Left ventricle myocardium inferior (tissue), 1 donor: Measurements from ENCODE around the gene CTU1. TPM values are rescaled to one million over a fixed set of nuclear protein-coding genes. Genes with fewer than 3 reads are reported as not detected.

Experiments
- DNase-seq: peaks from one replicate; pipeline ENCODE4 v3.0.0-alpha.2; 2020
- H3K27ac ChIP-seq: fragments of 200-600 bp; replicated peaks from 2 replicates; pipeline ENCODE4 v1.8.0; 2021
- H3K27me3 ChIP-seq: fragments of 200-600 bp; 2 replicates; pipeline ENCODE4 v1.8.0; 2021; ENCODE audit warnings: low read depth
- H3K36me3 ChIP-seq: fragments of 200-600 bp; 2 replicates; pipeline ENCODE4 v1.8.0; 2021
- H3K4me1 ChIP-seq: fragments of 200-600 bp; 2 replicates; pipeline ENCODE4 v1.8.0; 2021
- H3K4me3 ChIP-seq: fragments of 200-600 bp; 2 replicates; pipeline ENCODE4 v1.8.0; 2021; ENCODE audit warnings: mild to moderate bottlenecking, moderate library complexity
- H3K9me3 ChIP-seq: fragments of 200-600 bp; replicated peaks from 2 replicates; pipeline ENCODE4 v1.8.0; 2021
- CTCF ChIP-seq: fragments of 200-600 bp; IDR thresholded peaks from 2 replicates; pipeline ENCODE4 v1.8.0; 2021; ENCODE audit warnings: antibody characterized with exemption, mild to moderate bottlenecking, borderline replicate concordance
- intact Hi-C: fragments of 100-400 bp; cut with micrococcal nuclease; formaldehyde crosslinking; loops from one replicate; pipeline ENCODE4 v1.11.0; 2022
- total RNA-seq: library from RNA; stranded (reverse); fragmentation: NEBNext Ultra II Directional; extraction: Animal tissue kit (Norgen Biotek cat#: 25700); gene quantifications from one replicate; pipeline ENCODE4 v1.2.1, GENCODE V29; 2021
- donor health status: DM: no; HTN: yes; CAD: no; lungs with severe emphysema.

CTU1 gene
- total RNA-seq, 1 donor from 2014 or later, result 4.4 TPM

DNA sequence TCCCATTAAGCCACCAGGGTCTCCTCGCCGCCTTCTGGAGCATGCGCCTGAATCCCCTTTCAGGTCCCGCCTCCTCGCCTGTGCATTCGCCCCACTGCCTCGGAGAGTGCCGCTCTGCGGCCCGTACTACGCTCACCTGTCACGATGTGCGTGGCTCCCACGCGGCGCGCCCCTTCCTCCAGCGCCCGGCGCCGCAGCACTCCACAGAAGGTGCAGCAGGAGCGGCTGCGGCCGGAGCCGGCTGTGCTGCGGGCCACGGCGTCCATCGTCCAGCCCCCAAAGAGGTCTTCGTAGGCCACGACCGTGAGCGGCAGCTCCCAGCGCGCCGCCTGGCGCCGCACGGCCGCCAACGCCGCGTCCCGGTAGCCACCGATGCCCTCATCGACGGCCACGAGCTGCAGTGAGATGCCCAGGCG, 4.3 kb downstream of the CTU1 start:
- H3K36me3 ChIP-seq, result peaks cover 29% of the 10 kb centered on the region
- no peaks in the 10 kb centered on the region for H3K27me3 ChIP-seq
- no peak for TF ChIP-seq CTCF
- no peak overlapping the region for H3K4me3 ChIP-seq
- H3K27ac ChIP-seq, result no peak overlapping the region
- H3K4me1 ChIP-seq, result peaks cover 58% of the 10 kb centered on the region
- no peak for DNase-seq
- intact Hi-C loops, result no loop called here
- H3K9me3 ChIP-seq, result no peaks in the 10 kb centered on the region

DNA sequence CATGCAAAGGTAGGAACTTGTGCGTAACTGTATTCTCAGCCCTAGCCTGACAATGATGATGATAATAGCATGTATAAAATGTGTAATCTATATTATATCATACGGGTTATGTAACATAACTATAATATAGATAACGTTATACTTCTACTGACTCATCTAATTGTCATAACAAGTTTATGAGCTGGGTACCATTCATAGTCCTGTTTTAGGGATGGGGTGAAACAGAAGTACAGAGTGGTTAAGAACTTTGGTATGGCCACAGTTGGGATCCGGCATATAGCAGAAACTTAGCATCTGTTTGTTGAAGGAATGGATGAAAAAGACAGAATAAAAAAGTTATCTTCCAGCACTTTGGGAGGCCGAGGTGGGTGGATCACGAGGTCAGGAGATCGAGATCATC, 5.2 kb downstream of the CTU1 start:
- no peak for DNase-seq
- peaks cover 29% of the 10 kb centered on the region for H3K36me3 ChIP-seq
- H3K4me3 ChIP-seq, result no peak overlapping the region
- H3K4me1 ChIP-seq, result peaks cover 52% of the 10 kb centered on the region
- intact Hi-C loops, result no loop called here
- TF ChIP-seq CTCF, result no peak
- no peaks in the 10 kb centered on the region for H3K9me3 ChIP-seq
- no peaks in the 10 kb centered on the region for H3K27me3 ChIP-seq
- H3K27ac ChIP-seq, result no peak overlapping the region

DNA sequence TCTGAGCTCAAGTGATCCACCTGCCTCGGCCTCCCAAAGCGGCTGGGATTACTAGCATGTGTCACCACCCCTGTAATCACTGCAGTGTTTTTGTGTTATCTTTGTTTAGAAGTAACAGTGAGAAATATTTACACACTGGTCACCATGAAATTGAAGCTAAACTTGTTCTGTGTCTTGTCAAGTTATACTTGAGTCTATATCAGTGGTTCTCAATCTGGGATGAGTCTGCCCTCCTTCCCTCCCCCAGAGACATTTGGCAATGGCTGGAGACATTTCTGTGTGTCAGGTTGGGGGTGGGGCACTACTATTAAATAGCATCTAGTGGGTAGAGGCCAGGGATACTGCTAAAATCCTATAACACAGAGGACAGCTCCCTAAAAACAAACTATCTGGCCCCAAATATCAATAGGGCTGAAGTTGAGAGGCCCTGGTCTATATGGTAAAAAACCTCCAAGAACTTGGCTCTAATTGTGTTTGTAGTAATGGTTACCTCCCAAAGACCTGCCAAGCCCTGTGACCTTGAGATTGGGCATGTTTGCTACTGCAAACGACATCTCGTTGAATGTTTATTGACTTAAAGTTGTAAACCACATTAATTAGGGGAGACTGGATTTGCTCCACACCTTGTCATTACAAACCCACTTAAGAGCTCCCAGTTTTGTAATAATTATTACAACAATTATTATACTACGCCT, 6.9 kb downstream of the CTU1 start:
- no peaks in the 10 kb centered on the region for H3K9me3 ChIP-seq
- intact Hi-C loops, result no loop called here
- peak overlapping the region; percentile 54 for H3K27ac ChIP-seq
- no peak for DNase-seq
- H3K36me3 ChIP-seq, result peaks cover 29% of the 10 kb centered on the region
- TF ChIP-seq CTCF, result no peak
- H3K27me3 ChIP-seq, result no peaks in the 10 kb centered on the region
- H3K4me1 ChIP-seq, result peaks cover 37% of the 10 kb centered on the region
- H3K4me3 ChIP-seq, result no peak overlapping the region

DNA sequence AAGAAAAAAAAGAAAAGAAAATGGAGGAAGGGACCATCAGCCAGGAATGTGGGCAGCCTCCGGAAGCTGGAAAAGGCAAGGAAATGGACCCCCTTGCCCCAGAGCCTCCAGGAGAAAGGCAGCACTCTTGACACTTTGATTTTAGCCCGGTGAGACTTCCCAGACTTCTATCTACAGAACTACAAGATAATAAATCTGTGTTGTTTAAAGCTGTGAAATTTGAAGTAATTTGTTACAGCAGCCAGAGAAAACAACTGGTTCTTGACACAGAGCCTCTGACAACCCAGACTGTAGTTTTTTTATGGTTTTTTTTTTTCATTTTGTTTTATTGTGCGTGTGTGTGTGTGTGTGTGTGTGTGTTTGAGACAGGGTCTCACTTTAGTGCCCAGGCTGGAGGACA, 7.6 kb downstream of the CTU1 start:
- no peak for TF ChIP-seq CTCF
- intact Hi-C loops, result no loop called here
- Histone ChIP-seq H3K4me3 (no peak overlapping the region), H3K36me3 (peaks cover 29% of the 10 kb centered on the region), H3K9me3 (no peaks in the 10 kb centered on the region), H3K27me3 (no peaks in the 10 kb centered on the region), H3K27ac (peak overlapping the region; percentile 54), H3K4me1 (peaks cover 33% of the 10 kb centered on the region)
- DNase-seq, result no peak

DNA sequence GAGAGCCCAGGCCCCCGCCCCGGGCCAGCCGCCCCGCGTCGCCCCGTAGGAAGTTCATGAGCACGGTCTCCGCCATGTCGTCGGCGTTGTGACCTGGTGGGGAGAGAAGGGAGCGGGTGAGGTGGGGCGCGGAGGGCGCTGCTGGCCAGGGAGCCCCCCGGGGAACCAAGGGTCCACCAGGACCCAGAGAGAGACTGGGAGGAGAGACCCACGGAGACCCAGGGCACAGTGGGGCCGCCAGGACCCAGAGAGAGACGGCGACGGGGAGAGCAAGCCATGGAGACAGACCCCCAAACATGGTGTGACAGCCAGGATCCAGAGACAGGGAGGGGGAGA, 9.2 kb downstream of the CTU1 start:
- Histone ChIP-seq H3K4me3 (peak overlapping the region; percentile 50), H3K4me1 (peaks cover 33% of the 10 kb centered on the region), H3K36me3 (peaks cover 18% of the 10 kb centered on the region), H3K27me3 (no peaks in the 10 kb centered on the region), H3K9me3 (no peaks in the 10 kb centered on the region), H3K27ac (peak overlapping the region; percentile 50)
- intact Hi-C loops, result no loop called here
- DNase-seq, result no peak
- no peak for TF ChIP-seq CTCF
